AG04449 (cell line): Measurements from ENCODE around the gene ACTBL2.
"Not testable (repeated sequence)": the region's sequence is repeated elsewhere in the genome, so short reads cannot be mapped to it uniquely, and the experiment has no call there.

ENCODE experiments used
- CTCF ChIA-PET: fragments of 350-600 bp; formaldehyde crosslinking; extraction: SDS; loops from one replicate; lab custom pipeline; 2021; ENCODE audit warnings: antibody characterized with exemption; lab: Yijun Ruan, JAX
- POLR2A ChIA-PET: fragments of 400-600, 350-600 bp; formaldehyde crosslinking; extraction: SDS; loops from one replicate; lab custom pipeline; 2020; ENCODE audit warnings: antibody characterized with exemption, inconsistent platforms; lab: Yijun Ruan, JAX
- DNase-seq: peaks from one replicate; pipeline ENCODE4 v3.0.0-alpha.2; 2010; ENCODE audit warnings: low read depth, low spot score
- H3K4me3 ChIP-seq: 2 replicates; pipeline ENCODE4 v1.5.1; 2011; ENCODE audit warnings: low read depth, mild to moderate bottlenecking, control low read depth, low read length
- CTCF ChIP-seq: IDR thresholded peaks from one replicate; pipeline ENCODE4 v1.5.1; 2011; ENCODE audit warnings: mild to moderate bottlenecking, moderate library complexity, low read length, control low read depth, inconsistent platforms; ENCODE audit not compliant: insufficient read depth; ENCODE audit errors: missing control alignments

The ACTBL2 gene

GRCh38 chr5:57482671-57483106 lies at the start of gene ACTBL2:
TSS of gene ACTBL2 (minus strand) at chr5:57482811. CDS start at chr5:57482707, 104 bp downstream.
- peak; percentile 66 for DNase-seq
- no peak within 1 kb of the TSS for H3K4me3 ChIP-seq
- TF ChIP-seq CTCF: no peak
- CTCF ChIA-PET: interaction anchor here (1.0 to 2.1 kb wide), 2 partner anchors 17 to 978 kb away, joined by 5 to 6 read pairs; no protein-coding TSS in a partner anchor
- POLR2A ChIA-PET: interaction anchor here (0.7 kb wide), 1 partner anchor 38 kb away, joined by 3 read pairs; no protein-coding TSS in a partner anchor

- DNase-seq: no peak
Measured at GRCh38 chr5:57531333-57531732, 48.7 kb upstream of the ACTBL2 start.

GRCh38 chr5:57529864-57530263 lies 47.3 kb upstream of the ACTBL2 start:
- H3K4me3 ChIP-seq: no peak overlapping the region
- ChIA-PET CTCF (no interaction called here), POLR2A (no interaction called here)
- DNase-seq: no peak
- no peak for TF ChIP-seq CTCF

More at GRCh38 chr5:57531333-57531732, 48.7 kb upstream of the ACTBL2 start:
- H3K4me3 ChIP-seq: no peak overlapping the region
- ChIA-PET POLR2A (no interaction called here), CTCF (no interaction called here)
- TF ChIP-seq CTCF: no peak

- TF ChIP-seq CTCF: no peak
- POLR2A ChIA-PET: no interaction called here
- CTCF ChIA-PET: no interaction called here
Measured at GRCh38 chr5:57527870-57528269, 45.3 kb upstream of the ACTBL2 start.

GRCh38 chr5:57524348-57525060 lies 41.9 kb upstream of the ACTBL2 start:
- no peak overlapping the region for H3K4me3 ChIP-seq
- no peak for DNase-seq
- no peak for TF ChIP-seq CTCF
- ChIA-PET POLR2A (no interaction called here), CTCF (interaction anchor here (1.3 to 2.4 kb wide), 2 partner anchors 12 to 936 kb away, joined by 3 to 7 read pairs; no protein-coding TSS in a partner anchor)

More at GRCh38 chr5:57527870-57528269, 45.3 kb upstream of the ACTBL2 start:
- DNase-seq: no peak
- H3K4me3 ChIP-seq: no peak overlapping the region

- DNase-seq, POLR2A ChIA-PET, H3K4me3 ChIP-seq, CTCF ChIA-PET: not testable (repeated sequence)
Measured at GRCh38 chr5:57522477-57522876, 39.9 kb upstream of the ACTBL2 start.

- POLR2A ChIA-PET, CTCF ChIA-PET, DNase-seq: not testable (repeated sequence)
Measured at GRCh38 chr5:57518415-57518814, 35.8 kb upstream of the ACTBL2 start.

More at GRCh38 chr5:57518415-57518814, 35.8 kb upstream of the ACTBL2 start:
- H3K4me3 ChIP-seq: not testable (repeated sequence)
